B cell (primary cell): ENCODE data around the gene NIPAL1. TPM values are rescaled to one million over a fixed set of nuclear protein-coding genes. Genes with fewer than 3 reads are reported as not detected.

Source experiments
- ATAC-seq: fragments of 200-7000 bp; cut with Tn5 transposase; one replicate; pipeline ENCODE4 v1.10.0; 2021; ENCODE audit warnings: low read depth, mild to moderate bottlenecking, moderate number of reproducible peaks, moderate library complexity
- CTCF ChIA-PET: fragments of 350-600 bp; sonication (Branson Sonifier 250); formaldehyde crosslinking; loops from one replicate; lab custom pipeline; 2021; ENCODE audit warnings: antibody characterized with exemption, inconsistent platforms; lab: Charles Lee
- POLR2A ChIA-PET: fragments of 350-600 bp; sonication (Branson Sonifier 250); formaldehyde crosslinking; loops from one replicate; lab custom pipeline; 2021; ENCODE audit warnings: antibody characterized with exemption; lab: Charles Lee
- DNase-seq: peaks from one replicate; pipeline ENCODE4 v3.0.0; 2013
- H2AFZ ChIP-seq: 2 replicates; pipeline ENCODE4 v1.6.1; 2012; ENCODE audit warnings: mild to moderate bottlenecking, low read depth, low read length; ENCODE audit not compliant: insufficient read depth, poor library complexity, severe bottlenecking
- H3K27ac ChIP-seq, 2 donors: 1 replicate in 1 of 2; 2 replicates in 1 of 2; pipeline ENCODE4 v1.5.1; 2012 to 2013; ENCODE audit warnings: low read length in 2 of 2, mild to moderate bottlenecking in 2 of 2, moderate library complexity in 1 of 2
- H3K27me3 ChIP-seq, 4 experiments: fragments of 200-600 bp in 1 of 4; sonication (generic) in 1 of 4; replicated peaks in 1 of 4; 1 replicate in 2 of 4; 2 replicates in 2 of 4; pipeline versions ENCODE4 v1.6.1 to v1.7.0; 2013 to 2016; ENCODE audit warnings: low read length in 3 of 4, mild to moderate bottlenecking in 2 of 4, mixed read lengths in 1 of 4, moderate library complexity in 1 of 4; ENCODE audit not compliant: insufficient read depth in 4 of 4, control insufficient read depth in 3 of 4; ENCODE audit errors: control extremely low read depth in 1 of 4
- H3K36me3 ChIP-seq, 2 experiments: replicated peaks in 1 of 2; 1 replicate in 1 of 2; 2 replicates in 1 of 2; pipeline versions ENCODE4 v1.6.1 to v1.7.1; 2013; ENCODE audit warnings: low read length in 1 of 2; ENCODE audit not compliant: insufficient read depth in 2 of 2, control insufficient read depth in 1 of 2; ENCODE audit errors: control extremely low read depth in 1 of 2, extremely low read depth in 1 of 2
- H3K4me1 ChIP-seq, 2 donors: fragments of 200-600 bp in 1 of 2; sonication (generic) in 1 of 2; 1 replicate in 1 of 2; 2 replicates in 1 of 2; pipeline versions ENCODE4 v1.5.1 to v1.6.1; 2013 to 2017; ENCODE audit warnings: low read length in 2 of 2; ENCODE audit not compliant: control insufficient read depth in 2 of 2, insufficient read depth in 2 of 2
- H3K4me2 ChIP-seq: replicated peaks from 2 replicates; pipeline ENCODE3; 2012; ENCODE audit warnings: mild to moderate bottlenecking, low read depth, low read length; ENCODE audit not compliant: poor library complexity, severe bottlenecking
- H3K4me3 ChIP-seq, 5 experiments: fragments of 200-600 bp in 1 of 5; sonication (generic) in 1 of 5; 1 replicate in 3 of 5; 2 replicates in 2 of 5; pipeline versions ENCODE4 v1.5.1 to v1.7.0; 2011 to 2016; ENCODE audit warnings: low read length in 4 of 5, mild to moderate bottlenecking in 4 of 5, low read depth in 2 of 5, control low read depth in 1 of 5, moderate library complexity in 1 of 5; ENCODE audit not compliant: insufficient read depth in 1 of 5; ENCODE audit errors: control extremely low read depth in 1 of 5, extremely low read depth in 1 of 5
- H3K79me2 ChIP-seq: fragments of 200-600 bp; sonication (generic); one replicate; pipeline ENCODE4 v1.6.0; 2016; ENCODE audit warnings: low read length; ENCODE audit not compliant: control insufficient read depth, insufficient read depth
- H3K9ac ChIP-seq: fragments of 200-600 bp; sonication (generic); 2 replicates; pipeline ENCODE4 v1.6.1; 2017; ENCODE audit warnings: mild to moderate bottlenecking, low read length, moderate library complexity
- H3K9me3 ChIP-seq, 3 donors: one replicate each; pipeline versions ENCODE4 v1.6.1 to v1.7.1; 2013; ENCODE audit warnings: low read length in 2 of 3; ENCODE audit not compliant: control insufficient read depth in 2 of 3, insufficient read depth in 1 of 3; ENCODE audit errors: control extremely low read depth in 1 of 3
- H4K20me1 ChIP-seq: 2 replicates; pipeline ENCODE4 v1.6.0; 2012; ENCODE audit warnings: mild to moderate bottlenecking, low read length; ENCODE audit not compliant: insufficient read depth, control insufficient read depth, poor library complexity, severe bottlenecking
- H3K27ac Mint-ChIP-seq: one replicate; pipeline ENCODE4 v1.8.0; 2021; ENCODE audit warnings: mixed read lengths
- H3K27me3 Mint-ChIP-seq: one replicate; pipeline ENCODE4 v1.8.0; 2021; ENCODE audit warnings: mixed read lengths
- H3K4me1 Mint-ChIP-seq: one replicate; pipeline ENCODE4 v1.8.0; 2021; ENCODE audit warnings: mixed read lengths
- H3K4me3 Mint-ChIP-seq: one replicate; pipeline ENCODE4 v1.8.0; 2021; ENCODE audit warnings: mixed read lengths
- H3K9me3 Mint-ChIP-seq: one replicate; pipeline ENCODE4 v1.8.0; 2022; ENCODE audit warnings: mixed read lengths; ENCODE audit not compliant: insufficient read depth
- EZH2 ChIP-seq: IDR thresholded peaks from 2 replicates; pipeline ENCODE4 v1.6.1; 2012; ENCODE audit warnings: borderline replicate concordance, low read depth, mild to moderate bottlenecking, moderate library complexity, low read length; ENCODE audit not compliant: insufficient read depth, poor library complexity, severe bottlenecking
- WGBS: methylation state at CpG from one replicate; pipeline ENCODE4 v1.1.5; 2013; ENCODE audit warnings: missing lambda C conversion rate; ENCODE audit not compliant: insufficient coverage; 5-methylcytosine and 5-hydroxymethylcytosine counted together
- intact Hi-C: fragments of 100-400 bp; cut with micrococcal nuclease; formaldehyde crosslinking; loops from one replicate; pipeline ENCODE4 v1.10.0; 2022
- polyA plus RNA-seq: library from polyadenylated mRNA; depleted of rRNA; stranded (reverse); fragments of >200 nt; gene quantifications from 2 replicates; pipeline ENCODE4 v1.2.3, GENCODE V29; 2012
- total RNA-seq, 2 donors: library from RNA; stranded (reverse); fragments of 120-200 nt in 1 of 2; gene quantifications; 1 replicate in 1 of 2; 2 replicates in 1 of 2; pipeline versions ENCODE4 v1.2.3 to v1.2.4, GENCODE V29; 2013 to 2022
- TF ChIP-seq, protein P1 (sequence below): fragments of 200-600 bp; IDR thresholded peaks from one replicate; pipeline ENCODE4 v1.8.0; 2022; ENCODE audit warnings: antibody characterized with exemption, mild to moderate bottlenecking

NIPAL1 gene
- total and polyA plus RNA-seq, 2 donors (not counting 1 experiment from before 2014, with no cell fraction given): 0.24 to 1.1 TPM

DNA sequence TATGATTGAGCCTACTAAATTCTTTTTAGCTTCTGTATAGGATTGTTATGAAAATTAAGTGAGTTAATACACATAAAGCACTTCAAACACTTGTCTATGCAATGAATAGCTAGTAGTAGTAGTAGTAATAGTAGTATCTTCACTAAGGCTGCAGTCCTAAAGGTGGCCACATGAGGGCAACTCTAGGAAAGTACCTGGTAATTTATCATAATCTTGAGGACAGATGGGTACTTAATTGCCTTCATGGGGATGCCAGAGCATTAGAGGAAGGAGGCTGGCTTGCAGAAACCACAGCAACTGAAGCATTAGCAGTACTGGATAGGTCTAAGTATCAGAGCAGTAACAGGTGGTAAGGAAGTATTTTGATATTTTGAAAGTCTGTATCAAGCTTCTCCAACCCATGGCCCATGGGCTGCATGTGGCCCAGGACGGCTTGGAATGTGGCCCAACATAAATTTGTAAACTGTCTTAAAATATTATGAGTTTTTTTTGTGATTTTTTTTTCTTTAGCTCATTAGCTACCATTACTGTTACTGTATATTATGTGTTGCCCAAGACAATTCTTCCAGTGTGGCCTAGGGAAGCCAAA is 17.3 kb downstream of the NIPAL1 start:
- H3K9me3 ChIP-seq: peaks cover 0 to 3% (median 0%) of the 10 kb centered on the region in 3 donors
- peaks cover 35 to 37% of the 10 kb centered on the region in 2 donors for H3K4me1 ChIP-seq
- no peak overlapping the region for H3K27ac ChIP-seq
- ATAC-seq (peak; percentile 69), DNase-seq (peak; percentile 83)
- H3K27me3 ChIP-seq: no peaks in the 10 kb centered on the region
- no peaks in the 10 kb centered on the region for H3K79me2 ChIP-seq
- Mint-ChIP-seq H3K27ac (no peak overlapping the region), H3K27me3 (peaks cover 4% of the 10 kb centered on the region), H3K4me3 (no peak overlapping the region), H3K4me1 (peaks cover 40% of the 10 kb centered on the region), H3K9me3 (no peaks in the 10 kb centered on the region)
- no peak for TF ChIP-seq EZH2
- TF ChIP-seq, protein P1, sequence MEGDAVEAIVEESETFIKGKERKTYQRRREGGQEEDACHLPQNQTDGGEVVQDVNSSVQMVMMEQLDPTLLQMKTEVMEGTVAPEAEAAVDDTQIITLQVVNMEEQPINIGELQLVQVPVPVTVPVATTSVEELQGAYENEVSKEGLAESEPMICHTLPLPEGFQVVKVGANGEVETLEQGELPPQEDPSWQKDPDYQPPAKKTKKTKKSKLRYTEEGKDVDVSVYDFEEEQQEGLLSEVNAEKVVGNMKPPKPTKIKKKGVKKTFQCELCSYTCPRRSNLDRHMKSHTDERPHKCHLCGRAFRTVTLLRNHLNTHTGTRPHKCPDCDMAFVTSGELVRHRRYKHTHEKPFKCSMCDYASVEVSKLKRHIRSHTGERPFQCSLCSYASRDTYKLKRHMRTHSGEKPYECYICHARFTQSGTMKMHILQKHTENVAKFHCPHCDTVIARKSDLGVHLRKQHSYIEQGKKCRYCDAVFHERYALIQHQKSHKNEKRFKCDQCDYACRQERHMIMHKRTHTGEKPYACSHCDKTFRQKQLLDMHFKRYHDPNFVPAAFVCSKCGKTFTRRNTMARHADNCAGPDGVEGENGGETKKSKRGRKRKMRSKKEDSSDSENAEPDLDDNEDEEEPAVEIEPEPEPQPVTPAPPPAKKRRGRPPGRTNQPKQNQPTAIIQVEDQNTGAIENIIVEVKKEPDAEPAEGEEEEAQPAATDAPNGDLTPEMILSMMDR: peak; percentile 77
- no peak overlapping the region for H3K4me2 ChIP-seq
- no CpG with 5 or more reads among the region's 1 CpG for WGBS
- ChIA-PET POLR2A (interaction anchor here (1.3 kb wide), 1 partner anchor 53 kb away, joined by 3 read pairs; no protein-coding TSS in a partner anchor), CTCF (interaction anchor here (0.9 to 6.7 kb wide), 13 partner anchors 8 to 76 kb away, joined by 3 to 86 read pairs (median 7); no protein-coding TSS in a partner anchor)
- H3K36me3 ChIP-seq: no peaks in the 10 kb centered on the region
- no peak overlapping the region for H3K9ac ChIP-seq
- no peak overlapping the region for H3K4me3 ChIP-seq
- intact Hi-C loops: loop anchor here (1.0 kb wide), 1 partner anchor 53 kb away; no protein-coding TSS in a partner anchor
- H4K20me1 ChIP-seq: no peaks in the 10 kb centered on the region
- H2AFZ ChIP-seq: no peak overlapping the region

- TF ChIP-seq, protein P1: no peak
- no peak for TF ChIP-seq EZH2
- Histone ChIP-seq H3K4me1 (peaks cover 35 to 37% of the 10 kb centered on the region in 2 donors), H3K4me2 (peak overlapping the region; percentile 63), H3K9ac (no peak overlapping the region), H3K4me3 (no peak overlapping the region), H3K36me3 (no peaks in the 10 kb centered on the region), H3K9me3 (peaks cover 0 to 3% (median 0%) of the 10 kb centered on the region in 3 donors), H4K20me1 (no peaks in the 10 kb centered on the region), H2AFZ (no peak overlapping the region), H3K27me3 (no peaks in the 10 kb centered on the region), H3K79me2 (no peaks in the 10 kb centered on the region), H3K27ac (peak overlapping the region; percentile 66 to 88)
- 100% methylated on average over 1 of the region's 3 CpGs for WGBS
- Mint-ChIP-seq H3K4me1 (peaks cover 39% of the 10 kb centered on the region), H3K27me3 (peaks cover 5% of the 10 kb centered on the region), H3K9me3 (no peaks in the 10 kb centered on the region), H3K4me3 (no peak overlapping the region), H3K27ac (peak overlapping the region; percentile 59)
- intact Hi-C loops: loop anchor here (2.0 kb wide), 1 partner anchor 19 kb away; the partner anchor contains the start of genes CNGA1 and NIPAL1
- DNase-seq: no peak
- ATAC-seq: no peak
- CTCF ChIA-PET: interaction anchor here (0.6 to 6.7 kb wide), 4 partner anchors 11 to 109 kb away, joined by 3 to 86 read pairs (median 40); no protein-coding TSS in a partner anchor
- POLR2A ChIA-PET: no interaction called here
Measured at GRCh38 chr4:48035952-48036351, 19.4 kb downstream of the NIPAL1 start.
